ENCODE data around the gene MPC2. TPM values are rescaled to one million over a fixed set of nuclear protein-coding genes. Genes with fewer than 3 reads are reported as not detected.
"Not testable (repeated sequence)": the region's sequence is repeated elsewhere in the genome, so short reads cannot be mapped to it uniquely, and the experiment has no call there.

MPC2 gene
- total RNA-seq, 1 donor from 2014 or later, result 45.3 TPM

DNA sequence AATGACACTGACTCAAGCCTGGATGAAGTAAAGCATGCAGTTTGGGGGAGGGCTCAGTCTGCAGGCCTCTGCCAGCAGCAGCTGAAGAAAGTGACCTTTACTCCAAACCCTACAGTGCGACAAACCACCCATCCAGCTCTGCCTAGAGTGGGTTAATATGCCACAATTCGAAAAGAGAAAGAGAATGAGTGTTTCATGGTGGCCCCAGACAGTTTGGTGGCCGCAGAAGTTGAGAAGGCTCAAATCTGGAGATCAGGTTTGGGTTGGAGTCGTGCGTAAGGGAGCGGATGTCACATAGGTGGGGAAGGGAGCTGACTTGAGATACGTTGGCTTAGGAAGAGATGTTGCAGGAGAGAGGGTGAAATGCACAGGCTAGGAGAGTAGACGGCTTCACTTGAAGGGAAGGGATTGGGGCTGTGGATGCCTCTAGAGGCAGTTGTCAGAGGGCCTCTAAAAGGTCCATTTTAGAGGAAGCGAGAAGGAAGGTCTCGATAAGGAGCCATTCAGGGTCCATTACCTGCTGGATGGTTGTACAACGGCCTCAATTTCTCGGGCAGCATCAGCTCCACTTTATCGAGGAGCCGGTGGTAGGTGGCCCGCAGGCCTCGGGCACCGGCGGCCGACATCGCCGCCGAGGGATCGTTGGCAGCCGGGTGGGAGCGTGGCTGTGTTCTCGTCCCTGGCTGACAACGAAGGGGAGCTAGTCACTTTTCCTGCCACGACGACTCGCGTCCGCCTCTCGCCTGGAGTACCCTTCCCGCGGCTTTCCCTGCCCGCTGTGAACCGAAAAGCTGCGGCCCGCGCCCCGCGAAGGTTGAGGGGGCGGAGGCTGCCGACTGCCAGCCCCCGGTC is 1.4 kb downstream of the MPC2 start:
- intact Hi-C loops (cut with micrococcal nuclease), result loop anchor here (1.0 to 10.0 kb wide), 21 partner anchors 132 to 1957 kb away; partner anchors contain the start of genes ATP1B1, BLZF1, CD247 and MPZL1

DNA sequence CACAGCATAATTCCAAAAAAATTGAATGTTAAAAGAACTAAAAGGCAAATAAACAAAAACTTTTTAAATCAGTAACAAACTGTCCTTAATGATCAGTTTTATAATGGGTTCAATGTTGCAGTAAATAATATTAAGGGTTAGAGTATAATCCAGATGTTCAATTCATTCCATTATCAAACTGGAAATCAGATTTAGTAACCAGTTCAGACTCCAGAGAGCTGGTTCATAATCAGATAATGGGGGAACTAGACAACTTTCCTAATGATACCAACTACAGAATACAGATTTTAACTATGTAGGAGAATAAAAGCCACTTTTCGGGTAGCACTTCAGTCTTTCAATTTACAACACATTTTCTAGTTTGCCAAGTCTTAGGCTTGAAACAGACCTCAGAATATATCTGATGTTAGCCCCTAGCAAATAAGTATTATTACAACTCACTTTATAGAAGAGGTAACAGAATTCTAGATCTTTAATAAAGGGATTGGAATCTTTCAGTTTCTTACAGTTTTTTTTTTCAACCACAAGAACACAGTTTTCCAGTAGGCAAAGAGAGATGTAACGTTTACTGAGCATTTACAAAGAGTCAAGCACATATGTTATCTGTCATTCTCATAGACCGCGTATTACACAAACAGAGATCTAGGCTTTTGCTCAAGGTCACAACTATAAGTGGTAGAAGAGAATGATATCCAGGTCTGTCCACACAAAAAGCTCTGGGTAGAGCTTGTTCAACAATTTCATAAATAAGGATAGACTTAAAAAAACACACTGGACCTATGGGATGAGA is 2.3 kb downstream of the MPC2 start:
- intact Hi-C loops (cut with micrococcal nuclease), result loop anchor here (5.0 to 10.0 kb wide), 10 partner anchors 377 to 1958 kb away; partner anchors contain the start of genes ATP1B1, CD247, SCYL3 and SLC19A2

DNA sequence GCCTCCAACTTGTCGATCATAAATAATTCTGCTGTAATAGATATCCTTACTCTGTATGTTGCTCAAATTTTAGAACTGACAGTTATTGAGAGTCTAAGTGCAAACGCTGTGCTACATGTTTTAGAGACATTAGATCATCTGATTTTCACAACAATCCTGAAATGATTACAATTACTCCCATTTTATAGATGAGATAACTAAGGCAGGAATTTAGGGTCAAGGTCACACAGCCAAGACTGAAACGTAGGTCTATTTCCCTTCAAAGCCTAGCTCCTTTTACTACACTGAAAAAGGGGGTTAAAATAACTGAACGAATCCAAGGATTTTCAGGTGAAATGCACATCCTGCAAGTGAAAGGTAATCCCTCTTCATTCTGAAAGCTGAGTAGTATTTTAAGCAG is 3.1 kb downstream of the MPC2 start:
- intact Hi-C loops (cut with micrococcal nuclease), result loop anchor here (10.0 kb wide), 1 partner anchor 1761 kb away; no protein-coding TSS in a partner anchor

GRCh38 chr1:167929725-167930124 is 7.1 kb downstream of the MPC2 start:
- intact Hi-C loops (cut with micrococcal nuclease), result loop anchor here (10.0 kb wide), 1 partner anchor 1765 kb away; no protein-coding TSS in a partner anchor

DNA sequence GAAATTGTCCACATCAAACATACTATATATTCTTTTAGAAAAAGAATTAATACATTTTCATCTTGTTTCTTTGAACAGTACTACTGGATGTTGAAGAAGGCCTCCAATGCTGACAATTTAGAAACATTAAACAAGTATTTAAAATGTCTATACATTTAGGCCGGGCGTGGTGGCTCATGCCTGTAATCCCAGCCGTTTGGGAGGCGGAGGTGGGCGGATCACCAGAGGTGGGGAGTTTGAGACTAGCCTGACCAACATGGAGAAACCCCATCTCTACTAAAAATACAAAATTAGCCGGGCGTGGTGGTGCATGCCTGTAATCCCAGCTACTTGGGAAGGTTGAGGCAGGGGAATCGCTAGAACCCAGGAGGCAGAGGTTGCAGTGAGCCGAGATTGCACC is 8.0 kb downstream of the MPC2 start:
- intact Hi-C loops (cut with micrococcal nuclease), result not testable (repeated sequence)

GRCh38 chr1:167928457-167928852 is 8.4 kb downstream of the MPC2 start:
- intact Hi-C loops (cut with micrococcal nuclease), result no loop called here

- intact Hi-C loops (cut with micrococcal nuclease), result no loop called here
Observed at GRCh38 chr1:167927046-167927754, 9.7 kb downstream of the MPC2 start.

- intact Hi-C loops (cut with micrococcal nuclease), result no loop called here
Observed at GRCh38 chr1:167926486-167926997, 10.3 kb downstream of the MPC2 start.

DNA sequence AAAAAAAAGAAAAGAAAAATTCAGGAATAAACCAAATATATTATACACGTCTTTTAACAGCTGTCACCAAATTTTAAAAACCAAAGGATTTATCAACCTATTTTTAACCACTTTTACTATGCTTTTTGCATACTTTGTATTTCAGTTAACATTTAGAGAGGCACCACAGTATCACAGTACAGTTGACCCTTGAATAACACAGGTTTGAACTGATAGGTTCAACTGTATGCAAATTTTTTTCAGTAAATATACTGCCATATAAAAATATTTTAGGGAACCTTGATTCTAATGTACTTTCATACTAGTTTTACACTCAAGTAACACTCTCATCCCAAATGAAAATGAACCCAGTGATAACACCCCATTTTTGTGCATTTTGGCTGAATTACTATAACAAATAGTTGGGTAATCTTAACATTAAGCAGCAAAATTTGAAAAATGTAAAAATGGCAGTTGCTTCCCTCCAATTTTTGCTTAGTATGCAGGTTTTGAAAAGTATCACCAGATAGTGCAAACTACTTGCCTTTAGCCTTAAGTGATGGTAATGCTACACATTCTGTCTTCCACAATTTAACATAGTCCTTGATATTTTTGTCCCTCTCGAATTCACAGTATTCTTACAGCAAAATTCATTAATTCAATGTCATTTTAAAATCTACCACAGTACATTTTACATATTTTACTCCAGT is 12.2 kb downstream of the MPC2 start:
- intact Hi-C loops (cut with micrococcal nuclease), result no loop called here

DNA sequence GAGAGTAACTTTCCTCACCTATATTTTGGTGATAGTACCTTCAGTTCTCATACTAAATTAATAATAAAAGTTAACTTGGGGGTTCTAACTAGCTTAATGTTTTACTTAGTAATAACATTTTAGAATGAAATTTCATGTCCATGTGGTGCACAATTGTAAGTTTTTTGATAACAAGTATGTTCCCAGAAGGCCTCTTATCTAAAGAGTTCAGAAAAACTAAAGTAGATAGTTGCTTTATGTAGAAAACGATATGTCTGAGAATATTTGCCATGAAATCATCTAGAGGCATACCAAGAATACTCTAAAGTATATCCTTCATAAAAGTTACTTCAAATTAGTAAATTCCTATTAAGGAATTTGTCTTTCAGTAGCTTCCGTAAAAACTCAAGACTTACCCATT is 12.8 kb downstream of the MPC2 start:
- intact Hi-C loops (cut with micrococcal nuclease), result no loop called here

DNA sequence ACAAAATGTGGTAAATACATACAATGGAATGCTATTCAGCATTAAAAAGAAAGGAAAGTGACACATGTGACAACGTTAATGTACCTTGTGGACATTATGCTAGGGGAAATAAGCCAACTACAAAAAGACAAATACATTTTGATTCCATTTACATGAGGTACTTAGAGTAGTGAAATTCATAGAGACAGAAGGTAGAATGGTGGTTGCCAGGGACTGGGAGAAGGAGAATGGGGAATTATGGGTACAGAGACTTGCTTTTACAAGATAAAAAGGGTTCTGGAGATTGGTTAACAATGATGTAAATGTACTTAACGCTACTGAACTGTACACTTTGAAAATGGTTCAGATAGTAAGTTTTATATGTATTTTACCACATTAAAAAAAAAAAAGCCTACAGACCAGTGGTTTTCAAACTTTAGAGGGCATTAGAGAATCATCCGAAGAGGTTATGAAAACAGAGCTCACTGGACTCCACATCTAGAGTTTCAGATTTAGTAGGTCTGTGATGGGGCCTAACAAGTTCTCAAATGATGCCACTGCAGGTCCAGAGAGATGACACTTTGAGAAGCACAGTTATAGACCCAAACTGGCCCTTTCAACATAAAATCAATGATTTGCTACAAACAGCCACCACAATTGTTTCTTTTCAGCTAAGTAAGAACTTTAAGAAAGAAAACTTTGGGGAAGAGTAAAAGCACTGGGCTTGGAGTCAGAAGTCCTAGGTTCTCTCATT is 13.4 kb downstream of the MPC2 start:
- intact Hi-C loops (cut with micrococcal nuclease), result no loop called here

DNA sequence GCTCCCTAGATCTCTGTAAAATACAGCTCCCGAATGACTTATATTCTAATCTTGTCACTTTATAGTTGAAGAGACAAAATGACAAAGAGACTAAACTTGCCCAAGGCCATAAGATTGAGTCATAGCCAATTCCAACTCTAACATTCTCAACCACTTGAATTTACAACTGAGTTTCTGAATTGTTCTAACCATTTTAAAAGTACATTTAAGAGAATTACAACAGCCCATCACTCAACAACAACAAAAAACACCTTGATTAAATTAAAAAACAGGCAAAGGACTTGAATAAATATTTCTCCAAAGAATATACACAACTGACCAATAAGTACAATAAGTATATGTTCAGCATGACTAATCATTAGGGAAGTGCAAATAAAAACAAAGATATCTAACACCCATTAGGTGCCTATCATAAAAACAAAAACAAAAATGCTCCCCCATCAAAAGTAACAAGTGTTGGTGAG is 14.2 kb downstream of the MPC2 start:
- intact Hi-C loops (cut with micrococcal nuclease), result no loop called here

DNA sequence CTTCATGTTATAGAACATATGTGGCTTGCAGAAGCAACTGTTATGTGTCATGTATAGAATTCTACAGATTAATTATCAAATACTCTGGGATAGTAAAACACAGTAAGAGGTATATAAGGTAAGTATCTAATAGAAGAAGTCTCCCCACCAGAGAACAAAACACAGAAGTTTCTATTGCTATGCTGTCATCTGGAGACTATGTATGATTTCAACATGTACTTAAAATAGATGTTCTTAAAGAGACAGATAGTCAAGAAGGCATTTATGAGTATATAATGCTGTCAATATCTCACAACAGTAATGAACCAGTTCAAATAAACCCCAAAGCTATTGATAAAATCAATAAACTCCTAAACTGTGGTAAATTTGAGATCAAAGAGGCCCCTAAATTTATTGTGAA is 14.8 kb downstream of the MPC2 start:
- intact Hi-C loops (cut with micrococcal nuclease), result no loop called here

DNA sequence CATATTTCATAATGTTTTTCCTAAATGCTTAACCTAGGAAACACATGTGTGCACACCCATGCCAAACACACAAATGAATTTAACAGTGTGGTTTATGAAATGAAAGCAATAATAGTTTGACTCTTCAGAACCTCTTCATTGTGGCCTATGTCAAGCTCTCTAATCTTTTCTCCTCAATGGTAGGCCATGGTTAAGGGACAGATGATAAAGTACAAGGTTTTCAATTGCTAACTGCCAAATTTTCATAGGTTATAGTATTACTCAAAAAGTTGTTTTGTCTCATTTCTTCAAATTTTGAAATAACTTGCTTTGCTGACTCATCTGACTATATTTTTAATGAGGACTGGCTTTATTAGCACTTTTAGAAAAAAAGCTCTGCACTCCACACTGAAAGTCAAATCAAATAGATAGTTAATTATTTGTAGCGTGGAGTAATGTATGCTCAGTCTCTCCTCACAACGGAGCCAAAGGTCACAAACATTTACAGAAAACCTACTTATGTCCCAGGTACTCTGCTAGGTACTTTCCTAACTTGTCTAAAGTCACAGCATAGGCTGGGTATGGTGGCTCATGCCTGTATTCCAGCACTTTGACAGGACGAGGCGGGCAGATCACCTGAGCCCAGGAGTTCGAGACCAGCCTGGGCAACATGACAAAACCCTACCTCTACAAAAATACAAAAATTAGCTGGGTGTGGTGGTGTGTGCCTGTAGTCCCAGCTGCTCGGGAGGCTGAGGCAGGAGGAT is 19.9 kb downstream of the MPC2 start:
- intact Hi-C loops (cut with micrococcal nuclease), result no loop called here

DNA sequence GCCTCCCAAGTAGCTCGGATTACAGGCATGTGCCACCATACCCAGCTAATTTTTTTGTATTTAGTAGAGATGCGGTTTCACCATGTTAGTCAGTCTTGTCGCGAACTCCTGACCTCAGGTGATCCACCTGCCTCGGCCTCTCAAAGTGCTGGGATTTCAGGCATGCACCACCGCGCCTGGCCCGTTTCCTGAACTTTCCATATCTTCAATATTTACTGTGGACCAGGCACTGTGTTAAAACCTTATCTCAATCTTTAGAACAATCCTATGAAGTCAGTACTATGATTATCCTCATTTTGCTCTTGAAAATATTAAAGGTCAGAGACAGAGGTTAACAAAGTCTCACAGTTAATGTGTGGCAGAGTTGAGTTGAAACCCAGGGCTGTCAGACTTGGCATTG is 21.3 kb downstream of the MPC2 start:
- intact Hi-C loops (cut with micrococcal nuclease), result no loop called here

DNA sequence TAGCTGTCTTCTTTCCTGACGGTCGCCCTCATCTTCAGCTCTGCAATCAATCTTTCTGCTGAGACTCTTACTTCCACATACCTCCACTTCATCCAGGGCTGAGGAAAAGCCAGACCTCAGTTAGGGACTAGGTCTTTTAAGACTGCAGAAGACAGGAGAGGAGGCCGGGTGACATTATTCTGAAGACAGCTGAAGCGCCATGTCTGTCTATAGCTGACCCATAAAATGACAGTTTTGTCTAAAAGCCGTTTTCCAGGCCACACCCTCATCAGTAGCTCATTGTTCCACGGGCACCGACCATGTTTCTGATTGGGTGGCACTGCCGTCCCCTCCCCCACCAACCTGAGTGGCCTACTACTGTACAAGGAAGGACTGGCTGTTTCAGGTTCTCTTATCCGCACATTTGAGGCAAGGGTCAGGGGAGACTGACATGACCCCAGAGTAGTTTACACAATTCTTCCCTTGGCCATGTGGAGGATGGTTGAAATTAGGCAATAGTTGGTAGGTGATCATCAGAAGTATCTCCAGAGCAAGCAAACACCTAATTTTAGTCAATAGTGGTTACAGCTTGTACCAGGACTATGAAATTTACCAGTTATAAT is 22.9 kb downstream of the MPC2 start, which contains the start of gene ADCY10:
TSS of gene ADCY10 (minus strand) at position 240 of the 602 bp plus-strand sequence. CDS start 8,994 bp downstream, outside the sequence.
- intact Hi-C loops (cut with micrococcal nuclease), result no loop called here

DNA sequence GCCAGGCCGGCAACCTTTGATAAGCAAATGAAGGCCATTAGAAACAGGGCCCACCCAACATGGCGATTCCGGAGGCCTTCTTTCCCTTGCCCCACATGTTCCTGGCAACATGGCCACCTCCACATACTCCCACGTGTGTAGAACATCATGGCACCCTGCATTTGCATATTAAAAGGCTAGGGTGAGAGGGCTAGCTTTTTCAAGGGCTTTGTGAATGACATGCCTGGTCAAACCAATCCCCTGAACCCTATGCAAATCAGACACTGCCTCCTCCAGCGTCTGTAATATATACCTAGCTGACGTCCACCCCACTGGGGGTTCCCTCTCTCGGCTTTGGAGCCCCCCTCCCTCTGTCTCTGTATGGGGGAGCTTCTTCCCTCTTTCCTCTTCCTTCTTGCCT is 24.6 kb downstream of the MPC2 start:
- intact Hi-C loops (cut with micrococcal nuclease), result no loop called here

- intact Hi-C loops (cut with micrococcal nuclease), result no loop called here
Observed at GRCh38 chr1:167911413-167911812, 25.5 kb downstream of the MPC2 start.

DNA sequence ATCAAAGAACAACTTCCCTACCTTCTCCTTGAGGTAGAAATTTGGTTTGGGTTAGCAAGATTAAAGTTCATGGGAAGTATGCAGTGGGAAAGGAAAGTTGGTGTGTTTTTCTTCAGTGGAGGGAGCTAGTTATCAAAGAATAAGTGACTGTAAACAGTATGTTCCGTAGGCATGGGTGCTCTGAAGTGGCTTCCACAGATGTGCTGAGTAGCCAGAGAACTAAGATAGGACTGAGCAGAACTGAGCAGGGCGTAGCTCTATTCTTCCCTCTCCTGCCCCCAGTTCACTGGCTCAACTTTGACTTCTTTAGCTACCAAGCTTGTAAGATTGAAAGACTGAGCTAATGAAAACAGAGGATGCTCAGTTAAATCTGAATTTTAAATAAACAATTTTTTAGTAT is 26.3 kb downstream of the MPC2 start:
- intact Hi-C loops (cut with micrococcal nuclease), result no loop called here
